GM03348 (cell line): Measurements from ENCODE around the gene PCNT.
"Not testable (repeated sequence)": the region's sequence is repeated elsewhere in the genome, so short reads cannot be mapped to it uniquely, and the experiment has no call there.

Experiments used
- DNase-seq: peaks from one replicate; pipeline ENCODE4 v3.0.0; 2012; ENCODE audit warnings: low spot score

Gene PCNT

DNA sequence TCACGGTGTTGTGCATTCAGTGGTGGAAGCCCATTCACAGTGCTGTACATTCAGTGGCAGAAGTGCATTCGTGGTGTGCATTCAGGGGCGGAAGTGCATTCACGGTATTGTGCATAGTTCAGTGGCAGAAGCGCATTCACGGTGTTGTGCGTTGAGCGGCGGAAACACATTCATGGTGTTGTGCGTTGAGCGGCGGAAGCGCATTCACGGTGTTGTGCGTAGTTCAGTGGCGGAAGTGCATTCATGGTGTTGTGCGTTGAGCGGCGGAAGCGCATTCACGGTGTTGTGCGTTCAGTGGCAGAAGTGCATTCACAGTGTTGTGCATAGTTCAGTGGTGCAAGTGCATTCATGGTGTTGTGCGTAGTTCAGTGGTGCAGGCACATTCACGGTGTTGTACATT lies 60.6 kb downstream of the PCNT start:
- DNase-seq, result no peak

DNA sequence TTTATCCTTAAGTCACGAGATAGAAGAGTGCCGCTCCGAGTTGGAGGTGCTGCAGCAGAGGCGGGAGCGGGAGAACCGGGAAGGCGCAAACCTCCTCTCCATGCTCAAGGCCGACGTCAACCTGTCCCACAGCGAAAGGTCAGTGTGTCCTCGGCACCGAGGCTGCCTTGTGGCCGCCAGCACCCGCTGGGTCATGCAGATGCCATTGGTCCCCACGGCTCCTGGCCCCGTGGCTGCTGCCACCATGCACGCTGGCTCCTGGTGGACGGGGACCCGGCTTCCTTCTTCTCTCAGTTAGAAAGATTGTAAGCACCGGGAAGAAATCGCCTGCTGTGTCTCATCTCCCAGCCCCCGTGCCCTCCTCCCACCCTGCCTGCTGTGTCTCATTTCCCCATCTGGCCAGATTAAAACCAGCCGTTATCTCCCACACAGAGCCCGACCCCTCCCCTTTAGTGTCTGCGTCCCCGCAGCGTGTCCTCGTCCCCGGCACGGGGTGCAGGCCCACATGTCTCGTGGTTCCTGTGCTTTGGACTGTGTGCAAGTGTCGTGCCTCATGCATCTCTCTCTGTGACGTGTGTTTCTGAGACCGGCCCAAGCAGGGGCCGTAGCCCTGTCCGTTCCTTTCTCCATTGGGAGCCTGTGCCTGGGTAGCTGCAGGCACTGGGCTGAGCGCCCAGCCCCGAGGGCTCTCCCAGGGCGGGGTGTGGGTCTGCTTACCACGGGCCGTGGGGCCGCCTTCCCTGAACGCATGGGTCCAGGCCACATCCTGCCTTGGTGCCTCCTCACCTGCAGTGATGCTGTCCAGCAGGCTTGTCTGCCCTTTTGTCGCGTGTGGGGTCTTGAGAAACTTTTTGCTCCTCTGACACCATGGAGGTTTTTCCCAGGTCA lies 62.1 kb downstream of the PCNT start:
- no peak for DNase-seq

DNA sequence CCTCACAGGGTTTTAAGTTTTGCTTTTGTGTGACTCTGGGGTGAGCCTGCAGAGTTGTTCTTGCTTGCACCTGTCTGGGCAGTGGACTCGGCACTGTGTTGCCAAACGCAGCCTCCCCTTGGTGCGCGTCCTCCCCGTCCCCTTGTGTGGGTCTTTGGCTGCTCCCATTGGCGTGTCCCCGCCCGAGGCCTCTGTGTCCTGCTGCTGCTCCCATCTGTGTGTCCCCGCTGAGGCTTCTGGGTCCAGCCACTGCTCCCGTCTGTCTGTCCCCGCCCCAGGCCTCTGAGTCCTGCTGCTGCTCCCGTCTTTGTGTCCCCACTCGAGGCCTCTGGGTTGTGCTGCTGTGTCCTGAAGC lies 62.8 kb downstream of the PCNT start:
- DNase-seq, result no peak

DNA sequence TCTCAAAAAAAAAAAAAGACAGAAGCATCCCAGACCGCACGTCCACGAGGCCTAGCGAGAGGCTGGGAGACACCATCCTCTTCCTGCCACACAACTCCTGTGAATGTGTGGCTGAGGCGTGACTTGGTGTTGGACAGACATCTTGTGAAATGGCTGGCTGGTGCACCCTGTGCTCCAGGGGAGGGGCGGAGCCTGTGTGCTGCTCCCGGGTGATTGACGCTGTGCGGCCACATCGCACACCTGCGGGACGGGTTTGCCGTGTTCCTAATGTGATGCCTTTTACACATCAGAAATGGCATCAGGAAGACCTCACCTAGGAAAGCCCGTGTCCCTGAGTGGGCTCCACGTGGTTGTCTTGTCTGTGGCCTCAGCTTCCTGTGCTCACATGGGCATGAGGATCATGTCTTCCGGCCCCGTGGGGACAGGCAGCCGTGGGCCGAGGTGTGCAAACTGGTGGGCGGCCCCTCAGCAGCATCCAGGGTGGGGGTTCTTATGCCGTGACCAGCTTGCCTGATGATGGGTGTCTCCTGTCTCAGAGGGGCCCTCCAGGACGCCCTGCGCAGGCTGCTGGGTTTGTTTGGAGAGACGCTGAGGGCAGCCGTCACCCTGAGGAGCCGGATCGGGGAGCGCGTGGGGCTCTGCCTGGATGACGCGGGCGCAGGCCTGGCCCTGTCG lies 64.4 kb downstream of the PCNT start:
- DNase-seq, result no peak

DNA sequence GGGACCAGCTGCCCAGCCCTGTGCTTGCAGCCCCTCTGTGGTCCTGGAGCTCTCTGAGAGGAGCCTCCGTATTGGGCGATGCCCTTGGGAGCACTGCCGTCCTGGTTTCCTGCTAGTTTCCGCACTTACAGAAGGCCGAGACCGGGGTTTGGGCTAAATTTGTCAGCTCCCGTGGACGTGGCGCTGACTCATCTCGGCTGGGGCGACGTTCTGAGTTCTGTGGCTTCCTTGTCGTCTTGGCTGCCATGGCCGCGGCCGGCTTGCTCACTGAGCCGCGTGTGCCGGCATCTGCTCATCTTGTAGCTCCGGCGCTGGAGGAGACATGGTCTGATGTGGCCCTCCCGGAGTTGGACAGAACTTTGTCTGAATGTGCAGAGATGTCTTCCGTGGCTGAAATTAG lies 64.9 kb downstream of the PCNT start:
- DNase-seq, result no peak

DNA sequence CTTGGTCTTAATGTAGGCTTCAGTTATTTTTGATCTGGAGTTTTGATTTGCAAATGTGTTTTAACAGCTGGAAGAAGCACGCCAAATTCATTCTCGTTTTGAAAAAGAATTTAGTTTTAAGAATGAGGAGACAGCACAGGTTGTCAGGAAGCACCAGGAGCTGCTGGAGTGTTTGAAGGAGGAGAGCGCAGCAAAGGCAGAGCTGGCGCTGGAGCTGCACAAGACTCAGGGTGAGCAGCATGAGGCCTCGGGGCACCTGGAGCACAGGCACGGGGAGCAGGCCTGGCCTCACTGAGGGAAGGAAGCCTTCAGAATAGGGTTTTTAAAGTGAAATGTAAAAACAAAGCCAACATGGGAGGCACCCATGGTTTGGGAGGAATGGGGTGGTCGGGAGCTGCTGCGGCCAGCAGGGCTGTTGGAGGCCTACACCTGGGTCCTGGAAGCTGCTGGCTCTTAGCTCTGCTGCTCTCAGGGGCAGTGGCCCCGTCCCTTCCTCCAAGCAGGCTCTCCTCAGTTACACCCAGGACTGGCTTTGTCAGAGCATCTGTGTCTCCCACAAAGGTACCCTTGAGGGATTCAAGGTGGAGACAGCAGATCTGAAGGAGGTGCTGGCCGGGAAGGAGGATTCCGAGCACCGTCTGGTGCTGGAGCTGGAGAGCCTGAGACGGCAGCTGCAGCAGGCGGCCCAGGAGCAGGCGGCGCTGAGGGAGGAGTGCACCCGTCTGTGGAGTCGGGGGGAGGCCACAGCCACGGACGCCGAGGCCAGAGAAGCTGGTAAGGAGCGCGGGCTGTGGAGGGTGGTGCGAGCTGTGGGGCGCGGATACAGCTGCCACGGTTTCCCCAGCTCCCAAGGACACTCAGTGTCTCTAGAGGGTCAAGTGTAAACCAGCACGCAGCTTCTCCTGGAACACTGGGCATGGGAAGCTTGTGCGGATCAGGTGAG lies 66.9 kb downstream of the PCNT start:
- no peak for DNase-seq

DNA sequence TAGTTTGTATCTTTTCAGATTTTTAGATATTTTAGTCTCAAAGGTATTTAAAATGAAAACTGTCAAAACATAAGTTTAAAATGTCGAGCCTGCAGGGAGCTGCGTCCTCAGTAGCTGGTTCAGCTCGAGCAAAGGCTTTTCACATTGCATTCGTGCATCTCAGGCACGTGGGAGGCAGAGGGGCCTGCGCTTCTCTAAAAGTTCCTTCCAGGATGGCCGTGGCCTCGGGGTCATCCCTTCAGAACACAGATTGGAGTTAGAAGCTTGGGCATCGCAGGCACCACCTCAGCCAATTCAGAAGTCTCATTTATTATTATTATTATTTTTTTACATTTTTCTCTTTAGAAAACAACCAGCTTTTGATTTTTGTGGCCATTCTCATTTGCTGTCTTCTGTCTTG lies 67.8 kb downstream of the PCNT start:
- no peak for DNase-seq

DNA sequence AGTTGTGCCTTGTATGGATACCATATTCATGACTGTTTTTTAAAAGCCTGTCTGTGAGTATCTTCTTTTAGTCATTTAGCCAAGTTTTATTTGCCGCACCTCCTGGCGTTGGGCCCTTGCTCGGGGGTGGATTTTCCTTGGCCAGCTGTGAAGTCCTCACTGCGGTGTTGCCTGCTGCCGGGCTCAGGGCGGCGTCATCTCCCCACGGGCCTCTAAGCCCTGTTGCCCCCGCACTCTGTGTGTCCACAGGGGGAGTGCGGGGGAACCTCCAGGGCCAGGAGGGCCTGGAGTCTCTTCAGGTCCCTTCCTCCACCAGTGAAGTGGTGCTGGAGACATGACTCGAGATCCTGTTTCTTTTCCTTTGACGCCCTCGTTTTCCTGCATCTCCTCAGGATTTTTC lies 69.0 kb downstream of the PCNT start:
- DNase-seq, result peak; percentile 94

DNA sequence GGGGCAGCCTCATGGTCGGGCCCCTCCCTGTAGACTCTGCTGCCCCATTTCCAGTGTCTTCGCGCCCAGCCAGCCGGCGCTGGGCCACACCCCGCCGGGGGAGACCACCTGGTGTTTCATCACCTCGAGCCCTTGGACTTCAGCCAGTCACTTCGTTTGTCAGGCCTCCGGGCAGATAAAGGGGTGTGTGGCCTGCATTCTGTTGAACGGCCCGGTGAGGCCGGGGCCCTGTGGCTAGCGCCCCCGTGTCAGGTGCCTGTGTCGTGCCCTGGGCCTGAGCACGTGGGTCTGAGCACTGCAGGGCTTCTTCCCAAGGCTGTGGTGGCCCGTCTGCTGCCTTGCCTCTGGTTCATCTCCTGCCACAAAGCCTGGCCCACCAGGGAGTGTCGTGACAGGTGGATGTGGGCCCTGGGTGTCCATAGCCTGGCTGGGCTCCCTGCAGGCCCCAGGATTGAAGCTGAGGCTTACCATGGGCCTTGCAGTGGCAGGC lies 69.5 kb downstream of the PCNT start:
- no peak for DNase-seq

DNA sequence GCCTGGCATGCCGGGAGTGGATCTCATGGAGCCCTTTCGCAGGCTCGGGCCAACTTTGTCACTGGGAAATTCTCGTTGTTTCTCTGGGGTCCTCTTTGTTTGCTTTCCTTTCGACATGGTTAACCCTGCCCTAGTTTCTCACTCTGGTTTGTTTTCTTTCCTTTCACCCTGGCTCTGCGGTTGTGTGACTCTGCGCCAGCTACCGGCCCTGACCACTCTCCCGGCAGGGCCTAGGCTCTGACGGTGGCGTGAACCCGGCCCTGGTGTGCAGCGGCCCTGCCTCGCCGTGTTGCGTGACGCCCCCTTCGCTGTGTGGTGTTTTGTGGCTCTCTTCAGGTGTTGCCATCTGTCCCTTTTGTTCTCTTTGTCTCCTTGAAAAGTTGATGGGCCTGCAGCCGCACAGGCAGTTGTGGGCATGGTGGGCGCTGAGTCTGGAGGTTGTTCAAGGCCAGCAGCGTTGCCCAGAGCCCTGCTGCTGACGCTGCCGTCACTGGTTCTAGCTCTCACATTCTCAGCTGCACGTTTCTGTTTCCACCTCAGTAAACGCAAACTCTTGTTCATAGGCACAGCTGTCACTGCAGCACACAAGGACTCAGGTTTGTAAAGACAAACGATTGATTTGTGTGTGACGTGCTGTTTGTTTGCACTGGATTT lies 70.1 kb downstream of the PCNT start:
- no peak for DNase-seq

DNA sequence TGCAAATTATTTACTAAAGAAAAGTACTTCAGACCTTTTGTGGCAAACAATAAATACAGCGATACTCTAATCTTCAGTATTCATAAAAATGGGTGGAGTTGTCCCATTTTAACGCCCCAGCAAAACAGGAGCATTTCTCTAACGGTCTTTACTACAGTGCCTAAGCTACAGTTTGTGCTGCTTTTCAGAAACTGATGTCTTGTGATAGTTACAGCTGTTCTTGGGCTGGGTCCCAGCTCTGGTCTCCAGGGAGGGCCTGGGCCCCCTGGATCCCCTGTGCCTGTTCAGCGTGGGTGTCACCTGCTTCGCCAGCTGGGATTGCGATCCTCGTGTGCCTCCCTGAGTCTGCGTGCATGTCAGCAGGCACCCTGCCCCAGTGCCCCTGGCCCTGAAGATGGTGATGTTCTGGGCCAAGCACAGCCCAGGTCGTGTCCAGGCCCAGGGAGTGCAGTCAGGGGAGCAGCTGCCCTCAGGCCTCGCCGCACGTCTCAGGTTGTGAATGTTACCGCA lies 70.7 kb downstream of the PCNT start:
- no peak for DNase-seq

DNA sequence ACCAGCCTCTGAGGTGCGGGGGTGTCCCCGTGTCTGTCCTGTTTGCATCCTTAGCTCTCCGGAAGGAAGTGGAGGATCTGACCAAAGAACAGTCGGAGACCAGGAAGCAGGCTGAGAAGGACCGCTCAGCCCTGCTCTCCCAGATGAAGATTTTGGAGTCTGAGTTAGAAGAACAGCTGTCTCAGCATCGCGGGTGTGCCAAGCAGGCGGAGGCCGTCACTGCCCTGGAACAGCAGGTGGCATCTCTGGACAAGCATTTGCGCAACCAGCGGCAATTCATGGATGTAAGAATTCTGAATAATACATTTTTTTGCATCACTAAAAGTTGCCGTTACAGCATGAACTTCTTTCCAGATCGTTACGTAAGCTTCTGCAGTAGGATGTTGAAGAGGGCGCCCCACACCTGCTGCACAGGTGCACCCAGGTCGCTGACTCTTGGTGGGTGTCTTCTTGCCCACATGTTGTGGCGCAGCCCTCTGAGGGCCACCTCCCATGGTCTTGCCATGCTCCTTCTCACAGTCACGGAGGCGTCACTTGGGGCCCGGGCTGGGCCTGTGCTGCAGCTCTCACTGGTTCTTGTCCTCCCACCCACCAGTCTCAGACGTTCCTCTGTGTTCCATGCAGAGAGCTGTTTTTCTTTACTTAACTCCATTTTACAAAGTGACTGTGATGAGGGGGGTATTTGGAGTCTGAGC lies 73.4 kb downstream of the PCNT start:
- DNase-seq, result no peak

DNA sequence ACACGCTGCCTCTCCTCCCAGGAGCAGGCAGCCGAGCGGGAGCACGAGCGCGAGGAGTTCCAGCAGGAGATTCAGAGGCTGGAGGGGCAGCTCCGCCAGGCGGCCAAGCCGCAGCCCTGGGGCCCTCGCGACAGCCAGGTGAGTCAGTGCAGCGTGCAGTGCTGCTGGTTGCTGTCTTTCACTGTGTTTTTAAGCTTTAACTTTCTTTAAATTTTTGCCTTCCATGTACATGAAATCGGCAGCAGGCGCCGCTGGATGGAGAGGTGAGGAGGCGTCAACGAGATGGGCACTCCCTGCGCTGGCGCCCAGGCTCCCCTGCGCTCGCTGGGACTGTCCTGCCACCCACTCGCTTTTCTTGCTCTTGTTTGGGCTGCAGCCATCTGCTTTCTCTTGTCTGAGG lies 74.0 kb downstream of the PCNT start:
- no peak for DNase-seq

DNA sequence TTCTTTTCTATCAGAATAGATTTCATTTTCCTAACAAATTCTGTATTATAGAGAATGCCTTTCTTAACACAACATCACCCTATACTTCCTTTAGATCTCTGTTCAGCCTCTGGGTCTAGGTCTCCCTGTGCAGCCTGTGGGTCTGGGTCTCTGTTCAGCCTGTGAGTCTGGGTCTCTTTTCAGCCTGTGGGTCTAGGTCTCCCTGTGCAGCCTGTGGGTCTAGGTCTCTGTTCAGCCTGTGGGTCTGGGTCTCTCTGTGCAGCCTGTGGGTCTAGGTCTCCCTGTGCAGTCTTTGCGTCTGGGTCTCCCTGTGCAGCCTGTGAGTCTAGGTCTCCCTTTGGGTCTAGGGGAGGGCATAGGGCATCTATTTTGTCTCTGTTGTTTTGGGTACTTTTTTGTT lies 75.2 kb downstream of the PCNT start:
- DNase-seq, result no peak

DNA sequence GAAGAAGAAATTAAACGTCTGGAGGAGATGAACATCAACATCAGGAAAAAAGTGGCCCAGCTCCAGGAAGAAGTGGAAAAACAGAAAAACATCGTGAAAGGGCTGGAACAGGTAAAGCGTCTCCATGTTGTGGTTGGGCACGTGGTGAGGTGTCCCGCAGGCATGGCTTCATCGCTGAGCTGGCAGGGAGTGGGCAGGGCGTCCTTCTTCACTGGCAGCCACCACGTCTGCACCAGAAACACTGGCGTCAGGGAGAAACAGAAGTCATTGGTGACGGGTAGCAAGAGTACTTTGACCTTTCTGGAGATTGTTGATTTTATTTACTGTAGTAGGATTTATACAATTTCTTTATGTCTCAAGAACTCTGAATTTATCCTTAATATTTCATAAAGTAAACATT lies 75.7 kb downstream of the PCNT start:
- DNase-seq, result no peak

DNA sequence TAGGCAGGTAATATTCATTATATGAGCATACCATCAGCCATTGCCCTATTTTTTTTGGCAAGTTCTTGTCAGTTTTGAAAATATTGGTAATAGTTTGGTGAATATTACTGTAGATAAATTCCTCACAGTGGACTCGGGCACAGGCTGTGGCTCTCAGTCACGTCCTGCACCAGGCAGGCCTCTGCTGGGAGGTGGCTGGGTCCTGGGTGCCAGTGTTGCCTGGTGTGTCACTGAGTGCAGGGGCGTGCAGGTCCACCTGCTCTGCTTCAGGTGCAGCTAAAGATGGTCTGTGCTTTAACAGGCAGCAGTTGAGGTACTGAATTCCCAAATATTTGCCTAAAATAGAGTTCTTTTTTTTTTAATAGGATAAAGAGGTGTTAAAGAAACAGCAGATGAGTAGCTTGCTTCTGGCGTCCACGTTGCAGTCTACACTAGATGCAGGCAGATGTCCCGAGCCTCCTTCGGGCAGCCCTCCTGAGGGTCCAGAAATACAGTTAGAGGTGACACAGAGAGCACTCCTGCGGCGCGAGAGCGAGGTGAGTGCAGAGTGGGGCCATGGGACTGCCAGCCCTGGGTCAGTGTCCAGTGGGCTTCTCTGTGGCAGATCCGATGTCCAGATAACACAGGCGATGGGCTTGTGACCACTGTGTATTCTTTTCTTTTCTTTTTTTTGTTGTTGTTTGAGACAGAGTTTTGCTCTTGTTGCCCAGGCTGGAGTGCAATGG lies 77.4 kb downstream of the PCNT start:
- DNase-seq, result no peak

DNA sequence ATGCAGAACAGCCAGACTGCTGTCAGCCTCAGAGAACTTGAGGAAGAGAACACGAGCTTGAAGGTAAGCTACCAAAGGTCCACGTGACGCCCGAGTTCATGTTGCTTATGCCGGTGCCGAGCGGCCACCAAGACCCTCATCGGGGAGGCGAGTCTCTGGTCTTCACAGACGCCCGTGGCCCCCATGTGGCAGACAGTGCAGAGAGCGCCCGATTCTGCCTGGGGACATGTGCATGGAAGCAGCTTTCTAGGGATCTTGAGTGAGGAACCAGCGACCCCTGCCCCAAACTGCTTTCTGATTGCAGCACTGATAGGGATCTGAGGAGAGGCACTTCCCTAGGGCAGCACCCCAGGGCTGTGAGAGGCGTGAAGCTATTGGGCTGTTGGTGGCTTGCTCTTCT lies 78.5 kb downstream of the PCNT start:
- DNase-seq, result no peak

DNA sequence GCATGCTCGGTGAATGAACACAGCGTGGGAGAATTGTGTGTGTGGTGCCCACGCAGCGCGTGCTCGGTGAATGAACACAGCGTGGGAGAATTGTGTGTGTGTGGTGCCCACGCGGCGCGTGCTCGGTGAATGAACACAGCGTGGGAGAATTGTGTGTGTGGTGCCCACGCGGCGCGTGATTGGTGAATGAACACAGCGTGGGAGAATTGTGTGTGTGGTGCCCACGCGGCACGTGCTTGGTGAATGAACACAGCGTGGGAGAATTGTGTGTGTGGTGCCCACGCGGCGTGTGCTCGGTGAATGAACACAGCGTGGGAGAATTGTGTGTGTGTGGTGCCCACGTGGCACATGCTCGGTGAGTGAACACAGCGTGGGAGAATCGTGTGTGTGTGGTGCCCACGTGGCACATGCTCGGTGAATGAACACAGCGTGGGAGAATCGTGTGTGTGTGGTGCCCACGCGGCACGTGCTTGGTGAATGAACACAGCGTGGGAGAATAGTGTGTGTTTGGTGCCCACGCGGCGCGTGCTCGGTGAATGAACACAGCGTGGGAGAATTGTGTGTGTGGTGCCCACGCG lies 79.4 kb downstream of the PCNT start:
- DNase-seq, result not testable (repeated sequence)

DNA sequence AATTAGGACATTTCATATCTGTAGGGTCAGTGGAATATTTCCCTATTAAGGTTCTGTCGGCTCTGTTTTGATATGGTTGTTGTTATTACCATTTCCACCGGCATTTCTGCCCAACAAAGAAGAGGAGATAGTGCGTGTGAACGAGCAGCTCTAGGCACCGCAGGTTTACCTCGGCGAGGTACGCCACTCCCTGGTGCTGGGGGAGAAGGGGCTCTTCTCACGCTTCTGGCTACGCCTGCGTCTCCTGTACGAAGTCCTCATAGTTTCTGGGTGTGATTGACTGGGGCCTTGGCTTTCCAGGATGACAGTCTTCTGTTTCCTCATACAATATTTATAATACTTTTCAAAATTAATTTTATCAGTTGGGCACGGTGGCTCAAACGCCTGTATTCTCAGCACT lies 80.3 kb downstream of the PCNT start:
- DNase-seq, result no peak

DNA sequence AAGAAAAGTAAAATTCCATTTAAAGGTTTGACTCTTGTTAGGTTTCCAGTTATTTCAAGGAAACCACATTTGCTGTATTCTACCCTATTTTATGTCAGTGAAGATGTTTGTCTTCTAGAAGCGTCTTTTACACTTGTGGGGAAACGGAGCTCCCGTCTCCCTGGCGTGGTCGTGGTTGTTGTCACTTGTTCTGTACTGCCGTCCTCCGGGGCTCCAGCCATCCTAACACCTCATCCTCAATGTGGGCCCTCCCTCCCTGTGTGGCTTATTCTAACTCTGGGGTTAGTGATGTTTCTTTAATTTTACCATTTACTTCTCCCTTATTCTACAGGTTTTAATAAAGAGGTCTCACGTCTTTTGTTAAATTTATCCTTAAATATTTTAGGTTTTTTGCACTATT lies 82.0 kb downstream of the PCNT start:
- DNase-seq, result no peak
